HepG2 (cell line): ENCODE results near the gene SGSH. TPM values are rescaled to one million over a fixed set of nuclear protein-coding genes. Genes with fewer than 3 reads are reported as not detected.
A peak's percentile ranks its signal among the peaks of the same experiment; 100 is the strongest.

Experiments used
- BRF2 ChIP-seq: sonication (generic); formaldehyde crosslinking; IDR thresholded peaks from 2 replicates; pipeline ENCODE4 v1.8.1; 2022; ENCODE audit warnings: mild to moderate bottlenecking, missing genetic modification reagents
- CREM ChIP-seq, 2 experiments: sonication (generic) in 1 of 2; formaldehyde crosslinking in 1 of 2; IDR thresholded peaks; 2 replicates each; pipeline versions ENCODE4 v1.4.0 to v1.6.1; 2016 to 2020; ENCODE audit warnings: antibody characterized with exemption in 1 of 2, mild to moderate bottlenecking in 1 of 2, missing genetic modification reagents in 1 of 2
- GTF2F1 ChIP-seq: fragments of 150-350 bp; IDR thresholded peaks from 2 replicates; pipeline ENCODE4 v1.6.1; 2014; ENCODE audit warnings: low read length
- MAFF ChIP-seq: IDR thresholded peaks from 2 replicates; pipeline ENCODE4 v1.6.1; 2011; ENCODE audit warnings: low read depth, low read length, improper control_type of control experiment
- MAFK ChIP-seq, 2 experiments: IDR thresholded peaks in 1 of 2; conservative IDR thresholded peaks in 1 of 2; 2 replicates each; pipeline ENCODE4 v1.6.1; 2011; ENCODE audit warnings: improper control_type of control experiment in 2 of 2, low read length in 2 of 2
- NFKBIZ ChIP-seq: IDR thresholded peaks from 2 replicates; pipeline ENCODE4 v1.6.1; 2018; ENCODE audit warnings: missing genetic modification reagents, missing compliant biosample characterization
- ONECUT2 ChIP-seq: sonication (generic); formaldehyde crosslinking; IDR thresholded peaks from 2 replicates; pipeline ENCODE4 v1.4.0; 2020; ENCODE audit warnings: missing genetic modification reagents
- SKIL ChIP-seq: sonication (generic); formaldehyde crosslinking; IDR thresholded peaks from 2 replicates; pipeline ENCODE4 v1.8.0; 2022; ENCODE audit warnings: missing genetic modification reagents, mild to moderate bottlenecking, moderate library complexity, borderline replicate concordance
- ZBTB4 ChIP-seq: sonication (generic); formaldehyde crosslinking; IDR thresholded peaks from 2 replicates; pipeline ENCODE4 v1.4.0; 2020; ENCODE audit warnings: missing genetic modification reagents, mild to moderate bottlenecking, borderline replicate concordance
- ZBTB49 ChIP-seq: sonication (generic); formaldehyde crosslinking; IDR thresholded peaks from 2 replicates; pipeline ENCODE4 v1.4.0; 2020; ENCODE audit warnings: missing genetic modification reagents, borderline replicate concordance
- ZNF354B ChIP-seq: sonication (generic); formaldehyde crosslinking; IDR thresholded peaks from 2 replicates; pipeline ENCODE4 v1.8.0; 2022; ENCODE audit warnings: mild to moderate bottlenecking, missing genetic modification reagents
- ZNF687 ChIP-seq: sonication (generic); formaldehyde crosslinking; IDR thresholded peaks from 2 replicates; pipeline ENCODE4 v1.5.1; 2020; ENCODE audit warnings: mild to moderate bottlenecking, missing genetic modification reagents, moderate library complexity
- ZSCAN31 ChIP-seq: sonication (generic); formaldehyde crosslinking; IDR thresholded peaks from 2 replicates; pipeline ENCODE4 v1.5.0; 2020; ENCODE audit warnings: low read depth, mild to moderate bottlenecking, missing genetic modification reagents
- polyA plus RNA-seq, 8 experiments: library from polyadenylated mRNA; depleted of rRNA in 3 of 8; stranded (reverse) in 7 of 8; unstranded in 1 of 8; fragments of >200 nt; fragmentation: Illumina TruSeq in 4 of 8; extraction: Trizol in 4 of 8; gene quantifications; 2 replicates each; pipeline versions ENCODE4 v1.2.1 to v1.2.3, GENCODE V29; 2011 to 2016; ENCODE audit warnings: low read depth in 4 of 8, missing spikeins in 1 of 8, mixed read lengths in 1 of 8; ENCODE audit not compliant: insufficient read depth in 1 of 8
- total RNA-seq, 5 experiments: library from RNA; depleted of rRNA; stranded (reverse); fragments of >200 nt; fragmentation: Illumina TruSeq; extraction: Trizol; gene quantifications; 2 replicates each; pipeline ENCODE4 v1.2.3, GENCODE V29; 2016; ENCODE audit warnings: low read depth in 1 of 5

The SGSH gene
- total and polyA plus RNA-seq, 2 of the 13 experiments (the other 11 are each of a cell fraction or from before 2014, with no cell fraction given): 12.2 to 17.6 TPM

GRCh38 chr17:80263253-80264204, 43.4 kb upstream of the SGSH start (continued):
- TF ChIP-seq SKIL (CRISPR knock-in tag) (no peak), ZSCAN31 (peak; percentile 66; the same call in 1 of the 2 replicates), ZBTB49 (no peak), GTF2F1 (peak; percentile 98), ONECUT2 (CRISPR knock-in tag) (no peak), NFKBIZ (CRISPR knock-in tag) (no peak), BRF2 (CRISPR knock-in tag) (peak; percentile 46; the same call in 1 of the 2 replicates), CREM (IDR thresholded peaks at IDR 0.05) (no peak), CREM (CRISPR knock-in tag; IDR thresholded peaks at IDR 0.05) (no peak), ZBTB4 (no peak), MAFK (conservative IDR thresholded peaks at IDR 0.05 in 1 of 2, IDR thresholded peaks at IDR 0.05 in 1 of 2; ENCODE audit: low read length in 2 of 2) (no peak), MAFF (no peak), ZNF687 (peak; percentile 85), ZNF354B (CRISPR knock-in tag) (no peak)
